Measurements from ENCODE around the gene UBE2E1. TPM values are rescaled to one million over a fixed set of nuclear protein-coding genes. Genes with fewer than 3 reads are reported as not detected.

UBE2E1 gene
- total and polyA plus RNA-seq, 8 donors = 3.2 to 226 (median 78.1) TPM

- H3K36me3 ChIP-seq = peaks cover 0 to 21% (median 0%) of the 10 kb centered on the region in 4 donors
- peaks cover 16 to 67% (median 39%) of the 10 kb centered on the region in 4 donors for H3K4me1 ChIP-seq
- WGBS, 5 donors = 97 to 100% (median 100%) methylated on average over 2 of the region's 2 CpGs
- no peak overlapping the region for H3K27ac ChIP-seq
- no peak for TF ChIP-seq POLR2A (IDR thresholded peaks at IDR 0.05)
- no peak for TF ChIP-seq CTCF (IDR thresholded peaks at IDR 0.05)
- TF ChIP-seq EP300 (IDR thresholded peaks at IDR 0.05) = no peak
- TF ChIP-seq POLR2AphosphoS5 (IDR thresholded peaks at IDR 0.05) = no peak
- DNase-seq = no peak
- no peak overlapping the region for H3K4me3 ChIP-seq
- H3K27me3 ChIP-seq = no peaks in the 10 kb centered on the region
- intact Hi-C loops (cut with DNase I; ENCODE audit: low total_unique reads) = no loop called here
- H3K9me3 ChIP-seq = no peaks in the 10 kb centered on the region
Measured at GRCh38 chr3:23816721-23817120, 11.0 kb downstream of the UBE2E1 start.

- Histone ChIP-seq H3K27me3 (no peaks in the 10 kb centered on the region), H3K27ac (no peak overlapping the region), H3K9me3 (no peaks in the 10 kb centered on the region), H3K36me3 (peaks cover 0 to 21% (median 0%) of the 10 kb centered on the region in 4 donors), H3K4me1 (peaks cover 14 to 61% (median 31%) of the 10 kb centered on the region in 4 donors), H3K4me3 (no peak overlapping the region)
- intact Hi-C loops (cut with DNase I; ENCODE audit: low total_unique reads) = no loop called here
- TF ChIP-seq POLR2A (IDR thresholded peaks at IDR 0.05) (no peak), EP300 (IDR thresholded peaks at IDR 0.05) (no peak), CTCF (IDR thresholded peaks at IDR 0.05) (no peak), POLR2AphosphoS5 (IDR thresholded peaks at IDR 0.05) (no peak)
- no peak for DNase-seq
- 93 to 99% (median 95%) methylated on average over 3 of the region's 3 CpGs for WGBS, 5 donors
Measured at GRCh38 chr3:23817508-23818223, 11.9 kb downstream of the UBE2E1 start.

- peaks cover 0 to 18% (median 0%) of the 10 kb centered on the region in 4 donors for H3K36me3 ChIP-seq
- no peak for DNase-seq
- H3K4me3 ChIP-seq = no peak overlapping the region
- H3K4me1 ChIP-seq = peaks cover 20 to 78% (median 41%) of the 10 kb centered on the region in 4 donors
- no peaks in the 10 kb centered on the region for H3K27me3 ChIP-seq
- WGBS, 5 donors = 70 to 82% (median 77%) methylated on average over 5 of the region's 5 CpGs
- H3K27ac ChIP-seq = no peak overlapping the region
- TF ChIP-seq CTCF (IDR thresholded peaks at IDR 0.05) = no peak
- no peak for TF ChIP-seq EP300 (IDR thresholded peaks at IDR 0.05)
- no peak for TF ChIP-seq POLR2AphosphoS5 (IDR thresholded peaks at IDR 0.05)
- no peak for TF ChIP-seq POLR2A (IDR thresholded peaks at IDR 0.05)
- intact Hi-C loops (cut with DNase I; ENCODE audit: low total_unique reads) = no loop called here
- no peaks in the 10 kb centered on the region for H3K9me3 ChIP-seq
Measured at GRCh38 chr3:23819599-23820360, 14.0 kb downstream of the UBE2E1 start.

- H3K9me3 ChIP-seq = no peaks in the 10 kb centered on the region
- H3K4me3 ChIP-seq = no peak overlapping the region
- no peaks in the 10 kb centered on the region for H3K27me3 ChIP-seq
- no peak overlapping the region for H3K27ac ChIP-seq
- WGBS, 5 donors = 85 to 100% (median 93%) methylated on average over 1 of the region's 1 CpG
- no peak for DNase-seq
- TF ChIP-seq EP300 (IDR thresholded peaks at IDR 0.05) (no peak), POLR2A (IDR thresholded peaks at IDR 0.05) (no peak), POLR2AphosphoS5 (IDR thresholded peaks at IDR 0.05) (no peak), CTCF (IDR thresholded peaks at IDR 0.05) (no peak)
- intact Hi-C loops (cut with DNase I; ENCODE audit: low total_unique reads) = no loop called here
- peaks cover 0 to 10% (median 0%) of the 10 kb centered on the region in 4 donors for H3K36me3 ChIP-seq
- peaks cover 14 to 79% (median 47%) of the 10 kb centered on the region in 4 donors for H3K4me1 ChIP-seq
Measured at GRCh38 chr3:23820888-23821287, 15.1 kb downstream of the UBE2E1 start.

All from stomach (tissue), 9 donors.